ENCODE results near the gene MYADM. TPM values are rescaled to one million over a fixed set of nuclear protein-coding genes. Genes with fewer than 3 reads are reported as not detected.
A peak's percentile ranks its signal among the peaks of the same experiment; 100 is the strongest.

The MYADM gene
- polyA plus RNA-seq, 4 donors = 69.0 to 232 (median 74.0) TPM

DNA sequence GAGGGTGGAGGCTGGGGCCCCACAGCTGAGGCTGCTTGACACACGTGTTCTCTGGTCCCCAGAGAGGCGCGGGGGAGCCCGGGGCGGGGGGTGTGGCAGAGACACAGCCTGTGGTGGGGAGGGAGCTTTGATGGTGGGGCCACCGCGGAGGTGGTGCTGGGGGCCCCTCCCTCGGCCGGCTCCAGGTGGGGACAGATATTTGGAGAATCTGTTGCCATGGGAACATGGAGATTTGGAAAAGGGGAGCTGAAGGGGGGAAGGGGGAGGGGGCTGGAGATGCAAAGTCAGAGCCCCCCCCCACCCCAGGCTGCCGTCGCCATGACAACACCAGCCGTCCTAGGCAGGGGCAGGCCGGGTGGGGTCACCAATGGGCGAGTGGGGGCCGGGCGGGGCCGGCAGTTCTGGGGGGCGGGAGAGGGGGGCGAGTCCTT is 15.6 kb downstream of the MYADM start:
- no peak for DNase-seq (ENCODE audit: low read depth in 4 of 4, low spot score in 3 of 4)

GRCh38 chr19:53883741-53884140 is 16.1 kb downstream of the MYADM start:
- no peak for DNase-seq (ENCODE audit: low read depth in 4 of 4, low spot score in 3 of 4)

DNA sequence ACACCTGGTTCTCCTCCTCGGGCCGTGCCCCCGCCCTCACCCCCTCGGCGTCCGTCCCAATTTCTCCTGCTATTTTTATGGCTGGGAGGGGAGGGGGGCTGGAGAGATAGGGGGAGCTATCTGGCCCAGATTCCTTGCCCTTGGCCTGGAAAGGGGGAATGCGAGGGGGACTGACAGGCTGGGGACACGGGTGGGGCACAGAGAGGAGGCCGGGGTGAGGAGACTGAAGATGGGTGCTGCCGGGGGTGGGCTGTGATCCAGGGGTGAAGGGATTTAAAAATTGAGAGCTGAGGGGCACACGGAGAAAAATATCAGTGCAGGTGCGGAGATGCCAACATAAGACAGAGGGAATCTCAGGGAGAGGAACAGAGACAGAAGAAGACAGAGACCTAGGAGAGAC is 16.6 kb downstream of the MYADM start:
- DNase-seq (ENCODE audit: low read depth in 4 of 4, low spot score in 3 of 4) = no peak

- no peak for DNase-seq (ENCODE audit: low read depth in 4 of 4, low spot score in 3 of 4)
These were observed 17.4 kb downstream of the MYADM start for GRCh38 chr19:53885036-53885435.

DNA sequence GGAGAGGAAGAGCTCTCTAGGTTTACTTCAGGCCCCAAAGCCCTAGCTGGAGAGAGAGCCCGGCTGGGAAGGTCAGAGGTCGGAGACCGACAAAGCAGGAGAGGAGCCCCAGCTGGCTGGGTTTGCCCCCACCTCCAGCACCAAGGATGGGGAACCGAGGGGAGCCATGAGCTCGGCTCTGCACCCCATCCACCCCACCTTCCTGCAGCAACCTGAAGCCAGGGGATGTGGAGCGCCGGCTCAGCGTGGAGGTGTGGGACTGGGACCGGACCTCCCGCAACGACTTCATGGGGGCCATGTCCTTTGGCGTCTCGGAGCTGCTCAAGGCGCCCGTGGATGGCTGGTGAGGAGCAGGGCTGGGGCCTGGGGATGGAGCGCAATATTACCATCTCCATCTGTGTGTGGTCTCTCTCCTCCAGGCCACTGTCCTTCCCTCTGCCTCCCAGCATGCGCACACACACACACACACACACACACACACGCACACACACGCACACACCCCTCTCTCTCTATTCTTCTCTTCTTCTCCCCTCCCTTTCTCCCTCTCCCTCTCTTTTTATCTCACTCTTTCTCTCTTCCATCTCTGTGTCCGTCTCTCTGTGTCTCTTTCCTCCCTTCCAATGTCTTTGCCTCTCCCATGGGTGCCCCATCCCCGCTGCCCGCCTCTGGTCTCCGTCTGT is 24.8 kb downstream of the MYADM start:
- DNase-seq (ENCODE audit: low read depth in 4 of 4, low spot score in 3 of 4) = no peak

DNA sequence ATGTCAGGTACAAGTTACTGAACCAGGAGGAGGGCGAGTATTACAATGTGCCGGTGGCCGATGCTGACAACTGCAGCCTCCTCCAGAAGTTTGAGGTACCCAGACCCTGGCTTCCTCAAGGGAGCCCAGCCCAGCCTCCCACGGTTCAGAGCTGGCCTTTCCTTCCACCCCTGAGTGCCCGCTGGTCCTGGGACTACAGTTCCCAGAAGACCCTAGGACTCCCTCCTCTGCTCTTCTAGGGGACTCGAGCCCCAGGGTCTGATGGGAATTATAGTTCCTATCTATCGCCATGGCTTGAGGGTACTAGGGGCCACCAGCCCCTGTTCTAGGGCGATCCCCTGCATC is 25.3 kb downstream of the MYADM start:
- DNase-seq (ENCODE audit: low read depth in 4 of 4, low spot score in 3 of 4) = no peak

GRCh38 chr19:53894707-53895106 is 27.0 kb downstream of the MYADM start:
- no peak for DNase-seq (ENCODE audit: low read depth in 4 of 4, low spot score in 3 of 4)

- no peak for DNase-seq (ENCODE audit: low read depth in 4 of 4, low spot score in 3 of 4)
These were observed 29.0 kb downstream of the MYADM start for GRCh38 chr19:53896682-53897081.

DNA sequence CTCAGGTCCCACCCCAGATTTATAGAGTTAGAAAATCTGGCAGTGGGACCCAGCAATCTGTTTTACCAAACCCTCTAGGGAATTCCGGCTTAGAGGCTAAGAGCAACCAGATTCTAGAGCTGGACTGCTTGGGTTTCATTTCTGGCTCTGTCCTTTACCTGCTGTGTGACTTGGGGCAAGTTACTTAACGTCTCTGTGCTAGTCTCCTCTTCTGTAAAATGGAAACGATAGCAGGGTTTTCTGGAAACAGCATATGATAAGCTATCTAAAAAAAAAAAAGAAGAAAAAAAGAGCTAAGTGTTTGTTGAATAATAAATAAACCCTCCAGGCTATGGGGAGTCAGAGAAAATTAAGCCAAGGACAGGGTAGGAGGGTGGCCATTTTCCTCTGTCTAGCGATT is 29.8 kb downstream of the MYADM start:
- no peak for DNase-seq (ENCODE audit: low read depth in 4 of 4, low spot score in 3 of 4)

GRCh38 chr19:53898166-53898565 is 30.5 kb downstream of the MYADM start:
- DNase-seq (ENCODE audit: low read depth in 4 of 4, low spot score in 3 of 4) = no peak

DNA sequence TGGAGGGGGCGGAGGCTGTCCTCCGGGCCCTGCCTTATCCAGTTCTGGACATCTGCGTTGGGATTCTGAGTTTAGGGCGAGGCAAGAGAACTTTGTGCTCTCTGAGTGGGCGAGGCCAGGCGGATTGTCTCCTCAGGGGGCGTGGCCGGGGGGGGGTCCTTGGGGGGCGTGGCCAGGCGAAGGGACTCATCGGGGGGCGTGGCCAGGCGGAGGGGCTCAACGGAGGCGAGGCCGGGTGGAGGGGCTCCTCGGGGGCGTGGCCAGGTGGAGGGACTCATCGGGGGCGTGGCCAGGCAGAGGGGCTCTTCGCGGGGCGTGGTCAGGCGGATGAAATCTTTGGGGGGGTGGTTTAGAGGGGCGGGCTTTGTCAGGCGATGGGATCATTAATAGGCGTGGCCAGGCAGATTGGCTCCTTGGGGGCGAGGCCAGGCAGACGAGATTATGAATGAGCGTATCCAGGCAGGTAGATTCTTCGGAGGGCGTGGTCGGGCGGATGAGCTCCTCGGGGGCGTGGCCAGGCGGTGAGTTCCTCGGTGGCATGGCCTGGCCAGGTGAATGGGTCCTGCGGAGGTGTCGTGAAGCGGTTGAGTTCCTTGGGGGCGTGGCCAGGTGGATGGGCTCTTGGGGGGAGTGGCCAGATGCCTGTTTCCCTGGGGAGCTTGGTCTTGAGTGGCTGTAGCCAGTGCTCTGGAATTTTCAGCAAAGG is 31.1 kb downstream of the MYADM start:
- no peak for DNase-seq (ENCODE audit: low read depth in 4 of 4, low spot score in 3 of 4)

DNA sequence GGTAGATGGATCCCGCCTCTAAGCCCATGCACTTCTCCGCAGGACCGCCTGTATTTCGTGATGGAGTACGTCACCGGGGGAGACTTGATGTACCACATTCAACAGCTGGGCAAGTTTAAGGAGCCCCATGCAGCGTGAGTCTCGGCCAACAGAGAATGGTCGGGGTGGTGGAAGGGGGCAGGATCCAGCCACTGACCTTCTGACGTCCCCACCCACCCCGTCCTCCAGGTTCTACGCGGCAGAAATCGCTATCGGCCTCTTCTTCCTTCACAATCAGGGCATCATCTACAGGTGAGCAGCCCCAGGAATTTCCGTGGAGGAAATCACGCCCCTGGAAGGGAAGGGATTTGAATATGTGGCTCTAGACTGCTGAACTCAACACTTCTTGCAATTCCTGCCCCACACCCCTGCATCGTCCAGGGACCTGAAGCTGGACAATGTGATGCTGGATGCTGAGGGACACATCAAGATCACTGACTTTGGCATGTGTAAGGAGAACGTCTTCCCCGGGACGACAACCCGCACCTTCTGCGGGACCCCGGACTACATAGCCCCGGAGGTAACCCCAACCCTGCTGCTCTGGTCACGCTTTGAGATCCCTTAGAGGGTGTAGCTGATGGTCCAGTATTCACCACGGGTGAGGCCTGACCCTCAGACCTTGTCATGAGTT is 32.6 kb downstream of the MYADM start:
- DNase-seq (ENCODE audit: low read depth in 4 of 4, low spot score in 3 of 4) = no peak

DNA sequence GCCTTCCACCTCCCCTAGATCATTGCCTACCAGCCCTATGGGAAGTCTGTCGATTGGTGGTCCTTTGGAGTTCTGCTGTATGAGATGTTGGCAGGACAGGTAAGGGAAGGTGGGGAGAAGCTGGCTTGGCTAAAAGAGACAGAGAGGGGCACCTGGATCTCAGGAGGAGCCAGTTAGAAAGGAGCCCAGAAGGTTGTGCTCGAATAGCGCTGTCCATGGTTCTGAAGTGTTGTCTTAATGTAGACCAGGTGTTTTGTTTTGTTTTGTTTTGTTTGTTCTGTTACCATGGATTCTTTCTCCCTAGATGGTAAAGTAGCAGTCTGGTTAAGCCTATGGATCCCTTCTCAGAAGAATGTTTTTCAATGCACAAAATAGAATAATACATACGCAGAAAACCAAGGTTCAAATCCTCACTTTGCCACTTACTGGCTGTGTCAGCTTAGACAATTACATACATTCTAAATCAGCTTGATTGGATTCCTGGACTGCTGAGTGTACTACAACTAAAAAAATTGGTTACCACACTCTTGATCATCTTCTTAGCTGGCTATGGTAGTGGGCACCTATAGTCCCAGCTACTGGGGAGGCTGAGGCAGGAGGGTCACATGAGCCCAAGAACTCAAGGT is 35.5 kb downstream of the MYADM start:
- DNase-seq (ENCODE audit: low read depth in 4 of 4, low spot score in 3 of 4) = peak in 1 of 4 donors; percentile 64

DNA sequence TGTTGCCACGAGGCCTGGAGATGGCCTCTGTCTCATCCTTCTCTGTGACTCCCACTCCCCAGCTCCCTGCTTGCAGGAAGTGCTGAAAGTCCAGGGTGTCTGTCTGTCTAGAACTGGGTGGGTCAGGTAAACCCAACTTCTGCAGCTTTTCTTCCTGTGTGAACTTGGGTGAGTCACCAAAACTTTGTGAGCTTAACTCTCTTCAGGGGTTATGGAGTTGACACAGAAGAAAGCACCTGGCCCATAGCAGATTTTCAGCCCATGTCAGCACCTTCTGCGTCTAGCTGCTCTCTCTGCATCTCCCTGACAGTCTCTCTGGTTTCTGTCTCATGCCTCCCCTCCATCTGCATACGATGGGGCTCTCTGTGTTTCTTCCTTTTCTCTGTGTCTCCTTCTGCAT is 37.2 kb downstream of the MYADM start:
- DNase-seq (ENCODE audit: low read depth in 4 of 4, low spot score in 3 of 4) = no peak

DNA sequence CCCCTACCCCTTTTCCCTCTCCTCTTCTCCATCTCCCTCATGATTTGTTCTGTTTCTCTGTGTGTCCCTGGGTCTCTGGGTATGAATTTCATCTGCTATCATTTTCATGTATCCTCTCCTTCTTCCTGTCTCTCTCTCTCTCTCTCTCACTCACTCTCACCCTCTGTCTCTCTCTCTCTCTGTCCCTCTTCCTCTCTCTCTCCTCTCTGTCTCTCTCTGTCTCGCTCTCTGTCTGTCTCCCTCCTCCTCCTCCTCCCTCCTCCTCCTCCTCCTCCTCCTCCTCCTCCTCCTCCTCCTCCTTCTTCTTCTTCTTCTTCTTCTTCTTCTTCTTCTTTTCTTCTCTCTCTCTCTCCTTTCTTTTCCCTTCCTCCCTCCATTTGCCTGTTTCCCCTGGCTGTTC is 38.1 kb downstream of the MYADM start:
- DNase-seq (ENCODE audit: low read depth in 4 of 4, low spot score in 3 of 4) = no peak

DNA sequence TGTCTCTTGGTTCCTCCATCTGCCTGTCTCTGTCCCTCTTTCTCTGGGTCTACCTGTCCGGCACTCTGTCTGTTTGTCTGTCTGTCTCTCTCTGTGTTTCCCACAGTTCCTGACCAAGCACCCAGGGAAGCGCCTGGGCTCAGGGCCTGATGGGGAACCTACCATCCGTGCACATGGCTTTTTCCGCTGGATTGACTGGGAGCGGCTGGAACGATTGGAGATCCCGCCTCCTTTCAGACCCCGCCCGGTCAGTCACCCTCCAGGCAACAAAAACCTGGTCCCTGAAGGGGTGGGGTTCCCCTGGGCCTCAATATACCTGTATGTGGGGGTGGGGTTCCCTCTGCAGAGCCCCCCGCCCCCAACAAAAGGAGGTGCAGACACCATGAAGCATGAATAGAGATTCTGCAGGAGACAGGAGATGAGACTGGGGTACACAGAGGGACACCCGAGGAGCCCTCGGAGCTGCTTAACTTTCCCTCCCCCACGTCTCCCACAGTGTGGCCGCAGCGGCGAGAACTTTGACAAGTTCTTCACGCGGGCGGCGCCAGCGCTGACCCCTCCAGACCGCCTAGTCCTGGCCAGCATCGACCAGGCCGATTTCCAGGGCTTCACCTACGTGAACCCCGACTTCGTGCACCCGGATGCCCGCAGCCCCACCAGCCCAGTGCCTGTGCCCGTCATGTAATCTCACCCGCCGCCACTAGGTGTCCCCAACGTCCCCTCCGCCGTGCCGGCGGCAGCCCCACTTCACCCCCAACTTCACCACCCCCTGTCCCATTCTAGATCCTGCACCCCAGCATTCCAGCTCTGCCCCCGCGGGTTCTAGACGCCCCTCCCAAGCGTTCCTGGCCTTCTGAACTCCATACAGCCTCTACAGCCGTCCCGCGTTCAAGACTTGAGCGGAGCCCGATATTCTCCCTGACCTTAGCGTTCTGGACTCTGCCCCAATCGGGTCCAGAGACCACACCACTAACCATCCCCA is 38.8 kb downstream of the MYADM start:
- no peak for DNase-seq (ENCODE audit: low read depth in 4 of 4, low spot score in 3 of 4)

GRCh38 chr19:53907193-53907581 is 39.5 kb downstream of the MYADM start:
- no peak for DNase-seq (ENCODE audit: low read depth in 4 of 4, low spot score in 3 of 4)

GRCh38 chr19:53907690-53908089 is 40.0 kb downstream of the MYADM start:
- DNase-seq (ENCODE audit: low read depth in 4 of 4, low spot score in 3 of 4) = no peak

- no peak for DNase-seq (ENCODE audit: low read depth in 4 of 4, low spot score in 3 of 4)
These were observed 40.6 kb downstream of the MYADM start for GRCh38 chr19:53908106-53908934.
